ENCODE measurements around the gene EFCAB13.
"Not testable (repeated sequence)": the region's sequence is repeated elsewhere in the genome, so short reads cannot be mapped to it uniquely, and the experiment has no call there.

EFCAB13 gene

GRCh38 chr17:47414612-47415011, 90.9 kb downstream of the EFCAB13 start:
- ChIA-PET POLR2A (no interaction called here), CTCF (interaction anchor here (0.6 to 0.7 kb wide), 2 partner anchors 115 to 202 kb away, joined by 3 read pairs; no protein-coding TSS in a partner anchor)
- no peaks in the 10 kb centered on the region for H3K36me3 ChIP-seq (ENCODE audit: control insufficient read depth in 2 of 2, insufficient read depth in 1 of 2, low read length in 2 of 2)
- no peak overlapping the region for H3K4me3 ChIP-seq (ENCODE audit: low read depth, low read length)
- H3K9me3 ChIP-seq (ENCODE audit: control insufficient read depth, insufficient read depth, low read depth, low read length) = no peaks in the 10 kb centered on the region
- H3K4me1 ChIP-seq (ENCODE audit: control insufficient read depth, insufficient read depth, low read length) = no peaks in the 10 kb centered on the region
- no peak for TF ChIP-seq KLF8 (tag by site-specific recombination; IDR thresholded peaks at IDR 0.05)
- TF ChIP-seq, protein P1, sequence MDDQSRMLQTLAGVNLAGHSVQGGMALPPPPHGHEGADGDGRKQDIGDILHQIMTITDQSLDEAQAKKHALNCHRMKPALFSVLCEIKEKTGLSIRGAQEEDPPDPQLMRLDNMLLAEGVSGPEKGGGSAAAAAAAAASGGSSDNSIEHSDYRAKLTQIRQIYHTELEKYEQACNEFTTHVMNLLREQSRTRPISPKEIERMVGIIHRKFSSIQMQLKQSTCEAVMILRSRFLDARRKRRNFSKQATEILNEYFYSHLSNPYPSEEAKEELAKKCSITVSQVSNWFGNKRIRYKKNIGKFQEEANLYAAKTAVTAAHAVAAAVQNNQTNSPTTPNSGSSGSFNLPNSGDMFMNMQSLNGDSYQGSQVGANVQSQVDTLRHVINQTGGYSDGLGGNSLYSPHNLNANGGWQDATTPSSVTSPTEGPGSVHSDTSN (CRISPR knock-in tag; IDR thresholded peaks at IDR 0.05) = no peak
- TF ChIP-seq, protein P2, sequence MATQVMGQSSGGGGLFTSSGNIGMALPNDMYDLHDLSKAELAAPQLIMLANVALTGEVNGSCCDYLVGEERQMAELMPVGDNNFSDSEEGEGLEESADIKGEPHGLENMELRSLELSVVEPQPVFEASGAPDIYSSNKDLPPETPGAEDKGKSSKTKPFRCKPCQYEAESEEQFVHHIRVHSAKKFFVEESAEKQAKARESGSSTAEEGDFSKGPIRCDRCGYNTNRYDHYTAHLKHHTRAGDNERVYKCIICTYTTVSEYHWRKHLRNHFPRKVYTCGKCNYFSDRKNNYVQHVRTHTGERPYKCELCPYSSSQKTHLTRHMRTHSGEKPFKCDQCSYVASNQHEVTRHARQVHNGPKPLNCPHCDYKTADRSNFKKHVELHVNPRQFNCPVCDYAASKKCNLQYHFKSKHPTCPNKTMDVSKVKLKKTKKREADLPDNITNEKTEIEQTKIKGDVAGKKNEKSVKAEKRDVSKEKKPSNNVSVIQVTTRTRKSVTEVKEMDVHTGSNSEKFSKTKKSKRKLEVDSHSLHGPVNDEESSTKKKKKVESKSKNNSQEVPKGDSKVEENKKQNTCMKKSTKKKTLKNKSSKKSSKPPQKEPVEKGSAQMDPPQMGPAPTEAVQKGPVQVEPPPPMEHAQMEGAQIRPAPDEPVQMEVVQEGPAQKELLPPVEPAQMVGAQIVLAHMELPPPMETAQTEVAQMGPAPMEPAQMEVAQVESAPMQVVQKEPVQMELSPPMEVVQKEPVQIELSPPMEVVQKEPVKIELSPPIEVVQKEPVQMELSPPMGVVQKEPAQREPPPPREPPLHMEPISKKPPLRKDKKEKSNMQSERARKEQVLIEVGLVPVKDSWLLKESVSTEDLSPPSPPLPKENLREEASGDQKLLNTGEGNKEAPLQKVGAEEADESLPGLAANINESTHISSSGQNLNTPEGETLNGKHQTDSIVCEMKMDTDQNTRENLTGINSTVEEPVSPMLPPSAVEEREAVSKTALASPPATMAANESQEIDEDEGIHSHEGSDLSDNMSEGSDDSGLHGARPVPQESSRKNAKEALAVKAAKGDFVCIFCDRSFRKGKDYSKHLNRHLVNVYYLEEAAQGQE (tag by site-specific recombination; IDR thresholded peaks at IDR 0.05) = no peak
- no peak for TF ChIP-seq ZNF394 (tag by site-specific recombination; IDR thresholded peaks at IDR 0.05; ENCODE audit: borderline replicate concordance)
- TF ChIP-seq ZNF555 (tag by site-specific recombination; conservative IDR thresholded peaks at IDR 0.05) = no peak
- TF ChIP-seq, protein P3, sequence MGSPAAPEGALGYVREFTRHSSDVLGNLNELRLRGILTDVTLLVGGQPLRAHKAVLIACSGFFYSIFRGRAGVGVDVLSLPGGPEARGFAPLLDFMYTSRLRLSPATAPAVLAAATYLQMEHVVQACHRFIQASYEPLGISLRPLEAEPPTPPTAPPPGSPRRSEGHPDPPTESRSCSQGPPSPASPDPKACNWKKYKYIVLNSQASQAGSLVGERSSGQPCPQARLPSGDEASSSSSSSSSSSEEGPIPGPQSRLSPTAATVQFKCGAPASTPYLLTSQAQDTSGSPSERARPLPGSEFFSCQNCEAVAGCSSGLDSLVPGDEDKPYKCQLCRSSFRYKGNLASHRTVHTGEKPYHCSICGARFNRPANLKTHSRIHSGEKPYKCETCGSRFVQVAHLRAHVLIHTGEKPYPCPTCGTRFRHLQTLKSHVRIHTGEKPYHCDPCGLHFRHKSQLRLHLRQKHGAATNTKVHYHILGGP (tag by site-specific recombination; IDR thresholded peaks at IDR 0.05) = no peak
- TF ChIP-seq ZNF791 (tag by site-specific recombination; IDR thresholded peaks at IDR 0.05) = no peak
- TF ChIP-seq, protein P4, sequence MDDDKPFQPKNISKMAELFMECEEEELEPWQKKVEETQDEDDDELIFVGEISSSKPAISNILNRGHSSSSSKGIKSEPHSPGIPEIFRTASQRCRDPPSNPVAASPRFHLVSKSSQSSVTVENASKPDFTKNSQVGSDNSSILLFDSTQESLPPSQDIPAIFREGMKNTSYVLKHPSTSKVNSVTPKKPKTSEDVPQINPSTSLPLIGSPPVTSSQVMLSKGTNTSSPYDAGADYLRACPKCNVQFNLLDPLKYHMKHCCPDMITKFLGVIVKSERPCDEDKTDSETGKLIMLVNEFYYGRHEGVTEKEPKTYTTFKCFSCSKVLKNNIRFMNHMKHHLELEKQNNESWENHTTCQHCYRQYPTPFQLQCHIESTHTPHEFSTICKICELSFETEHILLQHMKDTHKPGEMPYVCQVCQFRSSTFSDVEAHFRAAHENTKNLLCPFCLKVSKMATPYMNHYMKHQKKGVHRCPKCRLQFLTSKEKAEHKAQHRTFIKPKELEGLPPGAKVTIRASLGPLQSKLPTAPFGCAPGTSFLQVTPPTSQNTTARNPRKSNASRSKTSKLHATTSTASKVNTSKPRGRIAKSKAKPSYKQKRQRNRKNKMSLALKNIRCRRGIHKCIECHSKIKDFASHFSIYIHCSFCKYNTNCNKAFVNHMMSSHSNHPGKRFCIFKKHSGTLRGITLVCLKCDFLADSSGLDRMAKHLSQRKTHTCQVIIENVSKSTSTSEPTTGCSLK (tag by site-specific recombination; IDR thresholded peaks at IDR 0.05) = no peak
- TF ChIP-seq PRDM1 (tag by site-specific recombination; IDR thresholded peaks at IDR 0.05) = no peak
- no peak for TF ChIP-seq ZNF2 (tag by site-specific recombination; IDR thresholded peaks at IDR 0.05)
- H3K27ac ChIP-seq (ENCODE audit: extremely low read depth, low read depth, low read length) = no peak overlapping the region

DNA sequence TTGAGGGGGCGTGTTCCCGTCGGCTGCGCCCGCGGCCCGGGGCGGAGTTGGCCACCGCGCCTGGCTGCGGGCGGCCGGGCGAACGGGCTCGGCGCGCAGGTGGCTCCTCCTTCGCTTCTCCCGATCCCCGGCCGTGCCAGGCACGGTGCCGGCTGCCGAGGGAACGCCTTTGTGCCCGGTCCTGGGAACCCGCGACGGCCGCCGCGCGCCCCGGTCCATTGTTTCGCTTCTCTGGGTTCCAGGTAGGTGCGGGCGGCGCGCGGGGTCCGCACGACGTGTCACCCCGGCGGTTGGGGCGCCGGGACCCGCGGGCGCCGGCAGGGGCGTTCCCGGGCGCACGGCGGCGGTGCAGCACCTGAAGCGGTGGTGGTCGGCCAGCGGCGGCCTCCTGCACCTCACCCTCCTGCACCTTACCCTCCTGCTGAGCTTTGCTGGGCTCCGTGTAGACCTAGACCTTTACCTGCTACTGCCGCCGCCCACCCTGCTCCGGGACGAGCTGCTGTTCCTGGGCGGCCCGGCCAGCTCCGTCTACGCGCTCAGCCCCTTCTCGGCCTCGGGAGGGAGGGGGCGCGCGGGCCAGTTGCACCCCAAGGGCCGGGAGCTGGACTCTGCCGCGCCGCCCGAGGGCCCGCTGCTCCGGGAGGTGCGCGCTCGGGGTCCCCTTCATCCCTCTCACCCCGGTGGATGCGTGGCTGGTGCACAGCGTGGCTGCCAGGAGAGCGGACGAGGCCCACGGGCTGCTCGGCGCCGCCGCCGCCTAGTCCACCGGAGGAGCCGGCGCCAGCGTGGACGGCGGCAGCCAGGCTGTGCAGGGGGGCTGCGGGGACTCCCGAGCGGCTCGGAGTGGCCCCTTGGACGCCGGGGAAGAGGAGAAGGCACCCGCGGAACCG, 99.9 kb downstream of the EFCAB13 start:
- peak; percentile 65 for TF ChIP-seq ZBTB8A (tag by site-specific recombination; IDR thresholded peaks at IDR 0.05)
- TF ChIP-seq, protein P1 (CRISPR knock-in tag; IDR thresholded peaks at IDR 0.05) = 0 out of 2 replicates have a peak, but pooled peaks have one; percentile 17
- TF ChIP-seq ZBTB26 (tag by site-specific recombination; optimal IDR thresholded peaks at IDR 0.05) = peak; percentile 45
- no peak for TF ChIP-seq ZNF341 (tag by site-specific recombination; IDR thresholded peaks at IDR 0.05; ENCODE audit: low read depth)
- peaks cover 0 to 7% of the 10 kb centered on the region in 2 experiments; a peak in 1 of 3 replicates for H3K36me3 ChIP-seq (ENCODE audit: control insufficient read depth in 2 of 2, insufficient read depth in 1 of 2, low read length in 2 of 2)
- H3K4me3 ChIP-seq (ENCODE audit: low read depth, low read length) = peak overlapping the region; percentile 52
- ChIA-PET CTCF (no interaction called here), POLR2A (no interaction called here)
- no peaks in the 10 kb centered on the region for H3K4me1 ChIP-seq (ENCODE audit: control insufficient read depth, insufficient read depth, low read length)
- H3K27ac ChIP-seq (ENCODE audit: extremely low read depth, low read depth, low read length) = no peak overlapping the region; the same call in 1 of the 2 replicates
- H3K9me3 ChIP-seq (ENCODE audit: control insufficient read depth, insufficient read depth, low read depth, low read length) = no peaks in the 10 kb centered on the region

- H3K27ac ChIP-seq (ENCODE audit: extremely low read depth, low read depth, low read length); H3K4me3 ChIP-seq (ENCODE audit: low read depth, low read length); POLR2A ChIA-PET; CTCF ChIA-PET; H3K9me3 ChIP-seq (ENCODE audit: control insufficient read depth, insufficient read depth, low read depth, low read length); H3K4me1 ChIP-seq (ENCODE audit: control insufficient read depth, insufficient read depth, low read length); H3K36me3 ChIP-seq (ENCODE audit: control insufficient read depth in 2 of 2, insufficient read depth in 1 of 2, low read length in 2 of 2): not testable (repeated sequence)
Observed at GRCh38 chr17:47425233-47425632, 101.5 kb downstream of the EFCAB13 start.

Data from HEK293 (cell line).